SU-DHL-6 (cell line): ENCODE results near the gene THSD4.

ENCODE experiments used
- H2AFZ ChIP-seq: fragments of 200-600 bp; sonication (generic); 2 replicates; pipeline ENCODE4 v1.6.1; 2014; ENCODE audit warnings: low read depth, mild to moderate bottlenecking, moderate library complexity, mixed read lengths, antibody characterized with exemption, low read length; ENCODE audit not compliant: severe bottlenecking
- H3F3A ChIP-seq: fragments of 200-600 bp; shearing (Covaris generic); 2 replicates; pipeline ENCODE4 v1.6.0; 2016; ENCODE audit warnings: antibody characterized with exemption, mild to moderate bottlenecking; ENCODE audit not compliant: insufficient read depth
- H3K27ac ChIP-seq: fragments of 200-600 bp; sonication (generic); 2 replicates; pipeline ENCODE4 v1.5.1; 2016; ENCODE audit warnings: low read depth, mild to moderate bottlenecking, low read length, moderate library complexity, mixed read lengths
- H3K27me3 ChIP-seq: fragments of 200-600 bp; sonication (generic), shearing (Covaris generic); 2 replicates; pipeline ENCODE4 v1.6.0; 2014; ENCODE audit warnings: mild to moderate bottlenecking, low read length
- H3K36me3 ChIP-seq: fragments of 200-600 bp; sonication (generic); 2 replicates; pipeline ENCODE4 v1.6.1; 2014; ENCODE audit warnings: mild to moderate bottlenecking, low read length, mixed read lengths
- H3K4me2 ChIP-seq: fragments of 300-600, 200-600 bp; shearing (Covaris generic), sonication (generic); 2 replicates; pipeline ENCODE4 v1.6.0; 2014; ENCODE audit warnings: low read length, low read depth, mild to moderate bottlenecking; ENCODE audit not compliant: poor library complexity, severe bottlenecking
- H3K4me3 ChIP-seq: fragments of 200-600 bp; sonication (generic); 2 replicates; pipeline ENCODE4 v1.5.1; 2014; ENCODE audit warnings: antibody characterized with exemption, low read length, mild to moderate bottlenecking, mixed read lengths; ENCODE audit not compliant: insufficient read depth, poor library complexity, severe bottlenecking
- H3K79me2 ChIP-seq: fragments of 200-600 bp; sonication (generic); 2 replicates; pipeline ENCODE4 v1.6.1; 2014; ENCODE audit warnings: mild to moderate bottlenecking, low read length, moderate library complexity; ENCODE audit not compliant: insufficient read depth
- H3K9ac ChIP-seq: fragments of 200-600 bp; sonication (generic); 2 replicates; pipeline ENCODE4 v1.7.0; 2014; ENCODE audit warnings: mild to moderate bottlenecking, low read length
- H3K9me2 ChIP-seq: fragments of 200-600 bp; sonication (generic); replicated peaks from 2 replicates; pipeline ENCODE4 v1.6.1; 2014; ENCODE audit warnings: low read length; ENCODE audit not compliant: insufficient read depth
- H3K9me3 ChIP-seq: fragments of 200-600 bp; sonication (generic); 2 replicates; pipeline ENCODE4 v1.6.1; 2014; ENCODE audit warnings: low read length, mixed read lengths; ENCODE audit not compliant: insufficient read depth
- H4K20me1 ChIP-seq: fragments of 200-600 bp; sonication (generic); 2 replicates; pipeline ENCODE4 v1.6.1; 2014; ENCODE audit warnings: low read depth, mild to moderate bottlenecking, antibody characterized with exemption, low read length, moderate library complexity, mixed read lengths
- EZH2phosphoT487 ChIP-seq: fragments of 200-600 bp; sonication (generic), shearing (Covaris generic); conservative IDR thresholded peaks from 2 replicates; pipeline ENCODE4 v1.6.1; 2018; ENCODE audit warnings: mild to moderate bottlenecking, antibody characterized with exemption, low read length, moderate library complexity, mixed read lengths
- TF ChIP-seq, protein P1 (sequence below): fragments of 200-600 bp; sonication (generic); IDR thresholded peaks from one replicate; pipeline ENCODE4 v1.5.1; 2017; ENCODE audit warnings: antibody characterized with exemption, mild to moderate bottlenecking, low read length, moderate library complexity; ENCODE audit not compliant: insufficient read depth, poor library complexity, severe bottlenecking

Gene THSD4

DNA sequence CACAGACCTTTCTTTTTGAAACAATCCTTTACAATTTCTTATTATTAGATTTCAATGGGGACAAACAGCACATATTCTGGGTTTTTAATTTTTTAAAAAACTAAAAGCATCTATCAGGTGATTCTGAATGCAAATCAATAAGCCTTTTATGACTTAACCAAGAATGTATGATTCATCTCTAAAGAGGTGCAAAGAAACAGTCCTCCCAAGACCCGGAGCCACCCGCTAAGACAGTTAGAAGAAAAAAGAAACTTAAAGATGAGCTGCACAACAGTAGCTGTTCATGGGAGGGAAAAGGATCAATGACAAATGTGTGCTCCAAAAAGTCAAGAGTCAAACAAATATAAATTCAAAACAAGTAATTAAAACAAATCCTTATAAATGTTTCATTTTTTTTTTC is 319.5 kb downstream of the THSD4 start:
- Histone ChIP-seq H3F3A (no peaks in the 10 kb centered on the region), H3K27ac (no peak overlapping the region), H3K4me3 (no peak overlapping the region), H3K4me2 (no peak overlapping the region), H4K20me1 (no peaks in the 10 kb centered on the region), H2AFZ (no peak overlapping the region), H3K27me3 (no peaks in the 10 kb centered on the region), H3K79me2 (no peaks in the 10 kb centered on the region), H3K9me3 (no peaks in the 10 kb centered on the region), H3K9ac (no peak overlapping the region), H3K36me3 (no peaks in the 10 kb centered on the region), H3K9me2 (no peaks in the 10 kb centered on the region)
- no peak for TF ChIP-seq EZH2phosphoT487
- TF ChIP-seq, protein P1, sequence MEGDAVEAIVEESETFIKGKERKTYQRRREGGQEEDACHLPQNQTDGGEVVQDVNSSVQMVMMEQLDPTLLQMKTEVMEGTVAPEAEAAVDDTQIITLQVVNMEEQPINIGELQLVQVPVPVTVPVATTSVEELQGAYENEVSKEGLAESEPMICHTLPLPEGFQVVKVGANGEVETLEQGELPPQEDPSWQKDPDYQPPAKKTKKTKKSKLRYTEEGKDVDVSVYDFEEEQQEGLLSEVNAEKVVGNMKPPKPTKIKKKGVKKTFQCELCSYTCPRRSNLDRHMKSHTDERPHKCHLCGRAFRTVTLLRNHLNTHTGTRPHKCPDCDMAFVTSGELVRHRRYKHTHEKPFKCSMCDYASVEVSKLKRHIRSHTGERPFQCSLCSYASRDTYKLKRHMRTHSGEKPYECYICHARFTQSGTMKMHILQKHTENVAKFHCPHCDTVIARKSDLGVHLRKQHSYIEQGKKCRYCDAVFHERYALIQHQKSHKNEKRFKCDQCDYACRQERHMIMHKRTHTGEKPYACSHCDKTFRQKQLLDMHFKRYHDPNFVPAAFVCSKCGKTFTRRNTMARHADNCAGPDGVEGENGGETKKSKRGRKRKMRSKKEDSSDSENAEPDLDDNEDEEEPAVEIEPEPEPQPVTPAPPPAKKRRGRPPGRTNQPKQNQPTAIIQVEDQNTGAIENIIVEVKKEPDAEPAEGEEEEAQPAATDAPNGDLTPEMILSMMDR: no peak

DNA sequence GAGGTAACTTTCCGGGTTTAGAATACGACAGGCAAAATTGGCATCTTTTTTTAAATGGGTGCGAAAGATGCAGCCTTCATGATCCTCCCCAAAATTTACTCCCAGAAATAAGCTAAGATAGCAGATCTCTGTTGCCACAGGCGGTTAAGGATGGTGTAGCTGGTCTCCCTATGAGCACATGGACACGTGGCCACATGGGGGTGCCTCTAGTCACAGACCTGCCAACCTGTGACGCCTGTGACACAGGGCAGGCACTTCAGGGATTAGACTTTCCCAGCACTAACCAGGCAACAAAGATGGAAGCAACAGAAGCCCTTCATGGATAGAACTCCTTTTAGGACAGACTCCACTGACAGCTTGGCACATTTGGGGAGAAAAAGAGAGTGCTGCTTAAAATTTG is 320.3 kb downstream of the THSD4 start:
- Histone ChIP-seq H3K4me2 (no peak overlapping the region), H3K9me3 (no peaks in the 10 kb centered on the region), H3K27ac (no peak overlapping the region), H3K9ac (no peak overlapping the region), H3K36me3 (no peaks in the 10 kb centered on the region), H3K9me2 (no peaks in the 10 kb centered on the region), H3F3A (no peaks in the 10 kb centered on the region), H3K27me3 (no peaks in the 10 kb centered on the region), H3K79me2 (no peaks in the 10 kb centered on the region), H3K4me3 (no peak overlapping the region), H4K20me1 (no peaks in the 10 kb centered on the region), H2AFZ (no peak overlapping the region)
- no peak for TF ChIP-seq EZH2phosphoT487
- TF ChIP-seq, protein P1: no peak

DNA sequence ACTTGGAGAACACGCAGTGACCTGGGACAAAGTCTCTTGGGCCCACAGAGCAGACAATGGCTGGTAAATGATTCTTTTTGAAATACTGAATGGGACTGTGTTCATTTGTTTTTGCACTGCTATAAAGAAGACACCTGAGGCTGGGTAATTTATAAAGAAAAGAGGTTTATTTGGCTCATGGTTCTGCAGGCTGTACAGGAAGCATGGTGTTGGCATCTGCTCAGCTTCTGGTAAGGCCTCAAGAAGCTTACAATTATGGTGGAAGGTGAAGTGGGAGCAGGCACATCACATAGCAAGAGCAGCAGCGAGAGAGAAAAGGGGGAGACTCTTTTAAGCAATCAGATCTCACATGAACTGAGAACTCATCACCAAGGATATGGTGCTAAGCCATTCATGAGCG is 321.6 kb downstream of the THSD4 start:
- H4K20me1 ChIP-seq: no peaks in the 10 kb centered on the region
- H3K9ac ChIP-seq: no peak overlapping the region
- H3K79me2 ChIP-seq: no peaks in the 10 kb centered on the region
- H3K27ac ChIP-seq: no peak overlapping the region
- no peaks in the 10 kb centered on the region for H3K27me3 ChIP-seq
- no peaks in the 10 kb centered on the region for H3K9me2 ChIP-seq
- TF ChIP-seq EZH2phosphoT487: no peak
- TF ChIP-seq, protein P1: no peak
- H3K4me2 ChIP-seq: no peak overlapping the region
- H3K36me3 ChIP-seq: no peaks in the 10 kb centered on the region
- H2AFZ ChIP-seq: no peak overlapping the region
- H3K9me3 ChIP-seq: no peaks in the 10 kb centered on the region
- no peaks in the 10 kb centered on the region for H3F3A ChIP-seq
- H3K4me3 ChIP-seq: no peak overlapping the region
